HG03354 (cell line): ENCODE data around the gene FAM9C.

Experiments used
- ATAC-seq: cut with Tn5 transposase; IDR thresholded peaks from one replicate; pipeline ENCODE4 v1.9.1; 2021; ENCODE audit warnings: mild to moderate bottlenecking; ENCODE audit not compliant: unreplicated experiment, poor library complexity, severe bottlenecking

Gene FAM9C

GRCh38 chrX:12987340-12987739 lies 57.1 kb downstream of the FAM9C start:
- ATAC-seq, result no peak

- ATAC-seq, result no peak
These were observed 57.5 kb downstream of the FAM9C start for GRCh38 chrX:12986886-12987285.

GRCh38 chrX:12986164-12986779 lies 58.1 kb downstream of the FAM9C start:
- ATAC-seq, result peak; percentile 55
